Muscle of back (tissue), 11 donors: ENCODE measurements around the gene IL13. TPM values are rescaled to one million over a fixed set of nuclear protein-coding genes. Genes with fewer than 3 reads are reported as not detected.
"Not testable (repeated sequence)": the region's sequence is repeated elsewhere in the genome, so short reads cannot be mapped to it uniquely, and the experiment has no call there.

Source experiments
- DNase-seq, 3 donors: peaks; one replicate each; pipeline versions ENCODE4 v3.0.0 to v3.0.0-alpha.2; 2013
- polyA plus RNA-seq, 10 donors: library from polyadenylated mRNA; unstranded; fragments of 120-200 nt; gene quantifications; one replicate each; pipeline ENCODE4 v1.2.1, GENCODE V29; 2013; ENCODE audit not compliant: insufficient read length in 10 of 10

Gene IL13
- polyA plus RNA-seq, 10 donors: 0.16 to 0.41 (median 0.20) TPM; not detected in 7

DNA sequence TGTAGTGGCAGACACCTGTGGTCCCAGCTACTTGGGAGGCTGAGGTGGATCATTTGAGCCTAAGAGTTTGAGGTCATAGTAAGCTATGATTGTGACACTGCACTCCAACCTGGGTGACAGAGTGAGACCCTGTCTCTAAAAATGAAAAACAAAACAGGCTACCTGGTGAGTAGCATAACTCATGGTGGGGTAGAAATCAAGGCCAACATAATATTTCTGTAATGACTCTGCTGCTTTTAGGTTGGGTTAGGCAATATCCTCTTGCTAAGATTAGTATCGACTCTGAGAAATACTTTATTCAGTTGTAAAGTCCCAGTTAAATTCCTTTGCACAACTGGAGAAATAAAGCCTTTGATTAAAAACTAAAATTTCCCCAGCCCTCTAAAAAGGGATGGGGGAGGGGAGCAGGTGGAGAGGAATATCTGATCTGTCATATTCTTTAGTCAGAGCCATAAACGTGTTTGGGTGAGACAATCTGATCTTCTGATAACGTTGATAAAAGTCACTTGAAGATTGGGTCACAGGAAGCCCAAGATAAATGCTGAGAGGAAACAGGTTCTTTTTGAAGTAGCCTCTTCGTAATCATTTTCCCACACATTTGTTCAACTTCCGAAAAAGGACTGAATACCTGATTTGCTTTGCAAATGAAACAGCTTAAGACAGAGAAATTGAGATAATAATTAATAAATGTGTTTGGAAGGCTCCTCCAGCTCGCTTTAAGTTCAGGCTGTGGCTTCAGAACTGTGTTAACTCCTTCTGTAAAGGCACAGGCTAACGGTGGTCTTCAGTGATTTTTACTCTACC, 30.8 kb downstream of the IL13 start:
- DNase-seq: no peak

GRCh38 chr5:132689513-132689912, 31.5 kb downstream of the IL13 start:
- DNase-seq: no peak

DNA sequence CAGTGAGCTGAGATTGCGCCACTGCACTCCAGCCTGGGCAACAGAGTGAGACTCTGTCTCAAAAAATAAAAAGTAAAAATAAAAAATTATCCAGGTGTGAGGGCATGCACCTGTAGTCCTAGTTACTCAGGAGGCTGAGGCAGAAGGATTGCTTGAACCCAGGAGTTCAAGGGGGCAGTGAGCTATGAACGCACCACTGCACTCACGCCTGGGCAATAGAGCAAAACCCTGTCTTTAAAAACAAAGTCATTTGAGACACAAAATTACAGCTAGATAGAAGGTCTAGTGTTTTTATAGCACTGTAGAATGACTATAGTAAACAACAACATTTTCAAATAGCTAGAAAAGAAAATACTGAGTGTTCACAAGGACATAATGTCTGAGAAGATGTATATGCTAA, 32.2 kb downstream of the IL13 start:
- no peak for DNase-seq

DNA sequence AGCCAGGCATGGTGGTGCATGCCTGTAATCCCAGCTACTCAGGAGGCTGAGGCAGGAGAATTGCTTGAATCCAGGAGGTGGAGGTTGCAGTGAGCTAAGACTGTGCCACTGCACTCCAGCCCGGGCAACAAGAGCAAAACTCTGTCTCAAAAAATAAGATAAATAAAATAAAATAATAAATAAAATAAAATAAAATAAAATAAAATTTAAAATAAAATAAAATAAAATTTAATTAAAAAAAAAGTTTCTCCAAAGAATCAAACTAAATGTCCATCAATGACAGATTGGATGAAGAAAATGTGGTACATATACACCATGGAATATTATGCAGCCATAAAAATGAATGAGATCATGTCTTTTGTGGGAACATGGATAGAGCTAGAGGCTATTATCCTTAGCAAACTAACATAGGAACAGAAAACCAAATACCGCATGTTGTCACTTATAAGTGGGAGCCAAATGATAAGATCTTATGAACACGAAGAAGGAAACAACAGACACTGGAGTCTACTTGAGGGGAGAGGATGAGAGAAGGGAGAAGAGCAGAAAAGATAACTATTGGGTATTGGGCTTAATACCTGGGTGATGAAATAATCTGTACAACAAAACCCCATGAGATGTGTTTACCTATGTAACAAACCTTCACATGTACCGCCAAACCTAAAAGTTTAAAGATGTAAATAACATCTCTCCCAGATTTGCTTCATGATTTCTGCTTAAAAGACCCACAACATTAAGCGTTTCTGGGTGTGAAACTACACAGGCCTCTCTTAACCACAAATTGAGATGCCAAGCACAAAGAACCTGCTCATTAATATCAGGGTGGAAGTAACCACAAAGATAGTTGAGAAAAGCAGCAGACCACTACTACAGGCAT, 34.0 kb downstream of the IL13 start:
- DNase-seq: not testable (repeated sequence)

GRCh38 chr5:132692632-132692967, 34.6 kb downstream of the IL13 start:
- DNase-seq: no peak

DNA sequence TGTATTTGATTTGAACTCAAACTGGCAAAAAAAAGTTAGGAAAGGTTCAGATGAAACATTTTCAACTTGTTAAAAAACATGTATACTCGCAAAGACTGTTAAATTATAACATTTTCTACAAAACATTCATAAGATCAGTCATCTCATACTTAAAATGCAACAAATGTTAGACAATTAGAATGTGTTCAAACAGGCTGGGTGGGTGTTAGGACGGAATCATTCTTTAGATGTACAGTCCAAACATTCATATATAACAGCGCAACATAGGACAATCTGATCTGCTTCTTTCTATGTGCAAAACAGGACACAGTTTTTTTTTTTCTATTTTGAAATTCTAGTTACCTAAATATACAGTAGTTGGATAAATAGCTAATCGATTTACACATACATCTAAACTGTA, 38.0 kb downstream of the IL13 start:
- DNase-seq: no peak

- no peak for DNase-seq
Measured at GRCh38 chr5:132704875-132705274, 46.9 kb downstream of the IL13 start.

- no peak for DNase-seq
Measured at GRCh38 chr5:132708645-132709044, 50.7 kb downstream of the IL13 start.

Other genes with a start within 250 kb of the IL13 start
- 10 to 100 TPM in 2 of 10 donors, 1 to 10 TPM in 8; 6.8 to 14.0 (median 7.9) TPM for gene IRF1, start 167.4 kb upstream of the IL13 start, polyA plus RNA-seq
- gene IL5, start 114.7 kb upstream of the IL13 start, polyA plus RNA-seq: under 1 TPM in 3 of 10 donors, not detected in 7; 0.30 to 0.90 (median 0.51) TPM
- gene RAD50, start 101.2 kb upstream of the IL13 start, polyA plus RNA-seq: 10 to 100 TPM; 19.5 to 28.8 (median 24.3) TPM
- not detected for gene IL4, start 15.8 kb downstream of the IL13 start, polyA plus RNA-seq
- gene KIF3A, start 79.4 kb downstream of the IL13 start, polyA plus RNA-seq: 10 to 100 TPM in 2 of 10 donors, 1 to 10 TPM in 8; 6.5 to 12.2 (median 8.5) TPM
- gene CCNI2, start 89.3 kb downstream of the IL13 start, polyA plus RNA-seq: 1 to 10 TPM in 2 of 10 donors, under 1 TPM in 7, not detected in 1; 0.40 to 1.9 (median 0.83) TPM
- 10 to 100 TPM; 36.6 to 58.2 (median 43.5) TPM for gene SEPTIN8, start 119.1 kb downstream of the IL13 start, polyA plus RNA-seq
- gene SOWAHA, start 155.1 kb downstream of the IL13 start, polyA plus RNA-seq: under 1 TPM; 0.04 to 0.21 (median 0.13) TPM
- gene SHROOM1, start 172.5 kb downstream of the IL13 start, polyA plus RNA-seq: 1 to 10 TPM; 1.2 to 5.2 (median 2.8) TPM
- 1 to 10 TPM in 2 of 10 donors, under 1 TPM in 8; 0.31 to 1.5 (median 0.74) TPM for gene GDF9, start 208.3 kb downstream of the IL13 start, polyA plus RNA-seq
- 100 to 1,000 TPM; 160 to 232 (median 189) TPM for gene UQCRQ, start 208.5 kb downstream of the IL13 start, polyA plus RNA-seq
- 1 to 10 TPM in 8 of 10 donors, under 1 TPM in 2; 0.73 to 3.7 (median 1.3) TPM for gene LEAP2, start 215.5 kb downstream of the IL13 start, polyA plus RNA-seq